GM23338 (cell line): ENCODE measurements around the gene TMEM98. TPM values are rescaled to one million over a fixed set of nuclear protein-coding genes. Genes with fewer than 3 reads are reported as not detected.

ENCODE experiments used
- ATAC-seq: fragments of 200-7000 bp; cut with Tn5 transposase; 3 replicates; pipeline ENCODE4 v1.9.1; 2020
- DNase-seq: peaks from one replicate; pipeline ENCODE4 v3.0.0-alpha.2; 2015; ENCODE audit warnings: low spot score
- H2AFZ ChIP-seq: fragments of 200-600 bp; sonication (generic); 2 replicates; pipeline ENCODE4 v1.8.0; 2016; ENCODE audit warnings: antibody characterized with exemption, mild to moderate bottlenecking, moderate library complexity
- H3F3A ChIP-seq: fragments of 200-600 bp; sonication (generic); replicated peaks from 2 replicates; pipeline ENCODE4 v1.8.0; 2017; ENCODE audit warnings: antibody characterized with exemption, mixed run types, low read depth
- H3K27ac ChIP-seq: fragments of 200-600 bp; sonication (generic); 2 replicates; pipeline ENCODE4 v1.6.1; 2016; ENCODE audit warnings: low read depth
- H3K27me3 ChIP-seq: fragments of 200-600 bp; sonication (generic); 2 replicates; pipeline ENCODE4 v1.8.0; 2016; ENCODE audit warnings: mild to moderate bottlenecking, mixed run types, moderate library complexity; ENCODE audit not compliant: insufficient read depth
- H3K36me3 ChIP-seq: fragments of 200-600 bp; sonication (generic); 2 replicates; pipeline ENCODE4 v1.8.0; 2016; ENCODE audit warnings: mild to moderate bottlenecking; ENCODE audit not compliant: insufficient read depth
- H3K4me1 ChIP-seq: fragments of 200-600 bp; sonication (generic); 2 replicates; pipeline ENCODE4 v1.8.0; 2016; ENCODE audit warnings: mild to moderate bottlenecking, moderate library complexity; ENCODE audit not compliant: insufficient read depth
- H3K4me2 ChIP-seq: fragments of 200-600 bp; sonication (generic); 2 replicates; pipeline ENCODE4 v1.7.1; 2017; ENCODE audit warnings: mixed run types
- H3K4me3 ChIP-seq: fragments of 200-600 bp; sonication (generic); 2 replicates; pipeline ENCODE4 v1.6.1; 2016; ENCODE audit warnings: mixed run types
- H3K79me2 ChIP-seq: fragments of 200-600 bp; sonication (generic); replicated peaks from 2 replicates; pipeline ENCODE4 v1.8.0; 2017; ENCODE audit warnings: mild to moderate bottlenecking; ENCODE audit not compliant: insufficient read depth
- H3K9me2 ChIP-seq: fragments of 200-600 bp; sonication (generic); 2 replicates; pipeline ENCODE4 v1.8.0; 2017; ENCODE audit not compliant: insufficient read depth
- H4K20me1 ChIP-seq: fragments of 200-600 bp; sonication (generic); replicated peaks from 2 replicates; pipeline ENCODE4 v1.8.0; 2017; ENCODE audit warnings: mild to moderate bottlenecking; ENCODE audit not compliant: insufficient read depth
- H3K27ac Mint-ChIP-seq: 2 replicates; pipeline ENCODE4 v1.8.0; 2020; ENCODE audit warnings: inconsistent platforms, mild to moderate bottlenecking, moderate library complexity, mixed read lengths
- H3K27me3 Mint-ChIP-seq: 3 replicates; pipeline ENCODE4 v1.8.0; 2022; ENCODE audit warnings: low read depth, mild to moderate bottlenecking, moderate library complexity, mixed read lengths, inconsistent platforms; ENCODE audit not compliant: insufficient read depth, poor library complexity
- H3K36me3 Mint-ChIP-seq: 3 replicates; pipeline ENCODE4 v1.8.0; 2021; ENCODE audit warnings: low read depth, mild to moderate bottlenecking, inconsistent platforms, moderate library complexity, mixed read lengths
- H3K4me1 Mint-ChIP-seq: 3 replicates; pipeline ENCODE4 v1.8.0; 2020; ENCODE audit warnings: mild to moderate bottlenecking, inconsistent platforms, mixed read lengths
- H3K4me3 Mint-ChIP-seq: 3 replicates; pipeline ENCODE4 v1.8.0; 2021; ENCODE audit warnings: moderate library complexity, mild to moderate bottlenecking, inconsistent platforms, mixed read lengths
- H3K9me3 Mint-ChIP-seq: 3 replicates; pipeline ENCODE4 v1.8.0; 2020; ENCODE audit warnings: moderate library complexity, mild to moderate bottlenecking, inconsistent platforms, mixed read lengths
- EZH2phosphoT487 ChIP-seq: fragments of 200-600 bp; sonication (generic); IDR thresholded peaks from one replicate; pipeline ENCODE4 v1.8.1; 2018; ENCODE audit warnings: antibody characterized with exemption; ENCODE audit not compliant: unreplicated experiment
- JUNB ChIP-seq: IDR thresholded peaks from one replicate; pipeline ENCODE4 v1.6.1; 2016; ENCODE audit warnings: antibody characterized with exemption; ENCODE audit not compliant: unreplicated experiment
- NANOG ChIP-seq: IDR thresholded peaks from 2 replicates; pipeline ENCODE4 v1.6.1; 2016; ENCODE audit warnings: antibody characterized with exemption, borderline replicate concordance
- POLR2AphosphoS5 ChIP-seq: IDR thresholded peaks from 2 replicates; pipeline ENCODE4 v1.6.1; 2016; ENCODE audit warnings: antibody characterized with exemption, low read depth
- REST ChIP-seq: IDR thresholded peaks from one replicate; pipeline ENCODE4 v1.6.1; 2018; ENCODE audit warnings: antibody characterized with exemption; ENCODE audit not compliant: unreplicated experiment
- ZNF114 ChIP-seq: fragments of 250-450 bp; sonication (Bioruptor Pico); IDR thresholded peaks from 2 replicates; pipeline ENCODE4 v1.5.0; 2020; ENCODE audit warnings: mild to moderate bottlenecking, moderate library complexity
- ZNF331 ChIP-seq: fragments of 250-450 bp; sonication (Bioruptor Pico); IDR thresholded peaks from 2 replicates; pipeline ENCODE4 v1.5.0; 2020; ENCODE audit warnings: low read depth, mild to moderate bottlenecking, moderate library complexity
- ZNF462 ChIP-seq: fragments of 250-450 bp; sonication (Bioruptor Pico); IDR thresholded peaks from 2 replicates; pipeline ENCODE4 v1.5.0; 2020; ENCODE audit warnings: mild to moderate bottlenecking, moderate library complexity
- polyA plus RNA-seq: library from polyadenylated mRNA; unstranded; fragments of >200 nt; fragmentation: Nextera tagmentation; extraction: Ambion mirVana; gene quantifications from 2 replicates; pipeline ENCODE4 v1.2.1, GENCODE V29; 2016
- total RNA-seq: library from RNA; depleted of rRNA; stranded (reverse); fragments of >200 nt; shearing (Covaris generic); gene quantifications from 2 replicates; pipeline ENCODE4 v1.2.3, GENCODE V29; 2014

The TMEM98 gene
- total and polyA plus RNA-seq, 2 experiments from 2014 or later: 60.4 to 94.8 TPM

GRCh38 chr17:32992321-32993033, 64.5 kb downstream of the TMEM98 start:
- H3K4me3 ChIP-seq: no peak overlapping the region
- peaks cover 8% of the 10 kb centered on the region; the same call in 2 of the 3 replicates for H3K36me3 Mint-ChIP-seq
- no peaks in the 10 kb centered on the region for H3K79me2 ChIP-seq
- H3K36me3 ChIP-seq: no peaks in the 10 kb centered on the region
- ATAC-seq (no peak), DNase-seq (no peak)
- no peaks in the 10 kb centered on the region for H3K27me3 ChIP-seq
- 0 out of 2 replicates have a peak, but pooled peaks cover 6% of the 10 kb centered on the region for H3K9me2 ChIP-seq
- no peak overlapping the region for H3K27ac ChIP-seq
- TF ChIP-seq ZNF331 (CRISPR knock-in tag) (no peak), ZNF114 (CRISPR knock-in tag) (no peak), NANOG (no peak), REST (no peak), EZH2phosphoT487 (no peak), JUNB (no peak), POLR2AphosphoS5 (no peak), ZNF462 (CRISPR knock-in tag) (no peak)
- peaks cover 21% of the 10 kb centered on the region for H3K9me3 Mint-ChIP-seq
- peaks cover 7% of the 10 kb centered on the region for H3K27me3 Mint-ChIP-seq
- H3K4me2 ChIP-seq: no peak overlapping the region
- no peaks in the 10 kb centered on the region for H3F3A ChIP-seq
- H3K4me3 Mint-ChIP-seq: no peak overlapping the region
- no peak overlapping the region for H3K27ac Mint-ChIP-seq
- no peaks in the 10 kb centered on the region for H3K4me1 ChIP-seq
- no peaks in the 10 kb centered on the region for H3K4me1 Mint-ChIP-seq
- no peak overlapping the region for H2AFZ ChIP-seq
- H4K20me1 ChIP-seq: no peaks in the 10 kb centered on the region
